ENCODE results near the gene NACC1. TPM values are rescaled to one million over a fixed set of nuclear protein-coding genes. Genes with fewer than 3 reads are reported as not detected.
A peak's percentile ranks its signal among the peaks of the same experiment; 100 is the strongest.

The NACC1 gene
- total RNA-seq, 1 experiment from 2014 or later, result 237 TPM

- no peak for TF ChIP-seq ZNF512 (CRISPR knock-in tag; IDR thresholded peaks at IDR 0.05; ENCODE audit: borderline replicate concordance)
- TF ChIP-seq ZNF219 (CRISPR knock-in tag; IDR thresholded peaks at IDR 0.05; ENCODE audit: borderline replicate concordance), result no peak
- TF ChIP-seq CTCF (IDR thresholded peaks at IDR 0.05), result no peak
Measured at GRCh38 chr19:13120031-13120430, 2.0 kb downstream of the NACC1 start (continued).

GRCh38 chr19:13120817-13121216 lies 2.8 kb downstream of the NACC1 start:
- Mint-ChIP-seq H3K27ac (peak overlapping the region; percentile 89), H3K9me3 (no peaks in the 10 kb centered on the region), H3K36me3 (peaks cover 4% of the 10 kb centered on the region; the same call in 1 of the 2 replicates), H3K27me3 (ENCODE audit: low read depth) (no peaks in the 10 kb centered on the region; the same call in 1 of the 2 replicates), H3K4me1 (peaks cover 55% of the 10 kb centered on the region), H3K4me3 (peak overlapping the region; percentile 77)
- ATAC-seq, result no peak
- CTCF ChIA-PET, result interaction anchor here (1.4 to 2.4 kb wide), 4 partner anchors 20 to 75 kb away, joined by 4 to 10 read pairs (median 8); partner anchors contain the start of genes IER2 and STX10
- TF ChIP-seq SP1 (CRISPR knock-in tag; conservative IDR thresholded peaks at IDR 0.05), result no peak
- peak; percentile 66 for TF ChIP-seq ZNF423 (CRISPR knock-in tag; IDR thresholded peaks at IDR 0.05)
- no peak for DNase-seq (ENCODE audit: low spot score)
- POLR2A ChIA-PET, result interaction anchor here (0.9 to 1.7 kb wide), 2 partner anchors 29 to 34 kb away, joined by 3 to 5 read pairs; partner anchors contain the start of genes IER2 and STX10

GRCh38 chr19:13121551-13122274 lies 3.6 kb downstream of the NACC1 start:
- Mint-ChIP-seq H3K27ac (peak overlapping the region; percentile 50), H3K27me3 (ENCODE audit: low read depth) (no peaks in the 10 kb centered on the region; the same call in 1 of the 2 replicates), H3K9me3 (no peaks in the 10 kb centered on the region), H3K36me3 (peaks cover 4% of the 10 kb centered on the region; the same call in 1 of the 2 replicates), H3K4me3 (peak overlapping the region; percentile 77; the same call in 1 of the 2 replicates), H3K4me1 (peaks cover 54% of the 10 kb centered on the region)
- TF ChIP-seq NR3C1 (CRISPR knock-in tag; conservative IDR thresholded peaks at IDR 0.05; ENCODE audit: low read depth) (no peak), USF2 (CRISPR knock-in tag; IDR thresholded peaks at IDR 0.05) (no peak), SMAD4 (CRISPR knock-in tag; IDR thresholded peaks at IDR 0.05) (no peak), KAT7 (CRISPR knock-in tag; IDR thresholded peaks at IDR 0.05; ENCODE audit: borderline replicate concordance) (no peak), SP1 (CRISPR knock-in tag; conservative IDR thresholded peaks at IDR 0.05) (no peak), ESRRA (CRISPR knock-in tag; IDR thresholded peaks at IDR 0.05; ENCODE audit: borderline replicate concordance) (no peak)
- no peak for ATAC-seq
- DNase-seq (ENCODE audit: low spot score), result no peak
- POLR2A ChIA-PET, result interaction anchor here (1.7 kb wide), 1 partner anchor 28 kb away, joined by 5 read pairs; the partner anchor contains the start of genes IER2 and STX10
- CTCF ChIA-PET, result interaction anchor here (1.4 to 2.3 kb wide), 3 partner anchors 20 to 60 kb away, joined by 4 to 10 read pairs (median 8); partner anchors contain the start of genes IER2 and STX10

GRCh38 chr19:13122275-13122878 lies 4.3 kb downstream of the NACC1 start:
- TF ChIP-seq CBFB (CRISPR knock-in tag; IDR thresholded peaks at IDR 0.05; ENCODE audit: low read depth) (no peak), ZNF121 (CRISPR knock-in tag; IDR thresholded peaks at IDR 0.05) (no peak), FOXJ3 (CRISPR knock-in tag; IDR thresholded peaks at IDR 0.05; ENCODE audit: borderline replicate concordance) (no peak), ELF4 (CRISPR knock-in tag; IDR thresholded peaks at IDR 0.05; ENCODE audit: low read depth) (no peak)
- H3K27ac Mint-ChIP-seq, result peak overlapping the region; percentile 61
- POLR2A ChIA-PET, result no interaction called here
- no peak overlapping the region for H3K4me3 Mint-ChIP-seq
- CTCF ChIA-PET, result no interaction called here
- H3K9me3 Mint-ChIP-seq, result no peaks in the 10 kb centered on the region
- H3K4me1 Mint-ChIP-seq, result peaks cover 51% of the 10 kb centered on the region
- H3K36me3 Mint-ChIP-seq, result peaks cover 4% of the 10 kb centered on the region; the same call in 1 of the 2 replicates
- H3K27me3 Mint-ChIP-seq (ENCODE audit: low read depth), result no peaks in the 10 kb centered on the region; the same call in 1 of the 2 replicates
- DNase-seq (ENCODE audit: low spot score) (no peak), ATAC-seq (no peak)
